ENCODE data around the gene ADAP1.
"Not testable (repeated sequence)": the region's sequence is repeated elsewhere in the genome, so short reads cannot be mapped to it uniquely, and the experiment has no call there.

ADAP1 gene

GRCh38 chr7:875476-876076 lies 78.9 kb downstream of the ADAP1 start:
- DNase-seq = no peak

GRCh38 chr7:875051-875450 lies 79.4 kb downstream of the ADAP1 start:
- DNase-seq = no peak

GRCh38 chr7:874031-874749 lies 80.3 kb downstream of the ADAP1 start:
- no peak for DNase-seq

DNA sequence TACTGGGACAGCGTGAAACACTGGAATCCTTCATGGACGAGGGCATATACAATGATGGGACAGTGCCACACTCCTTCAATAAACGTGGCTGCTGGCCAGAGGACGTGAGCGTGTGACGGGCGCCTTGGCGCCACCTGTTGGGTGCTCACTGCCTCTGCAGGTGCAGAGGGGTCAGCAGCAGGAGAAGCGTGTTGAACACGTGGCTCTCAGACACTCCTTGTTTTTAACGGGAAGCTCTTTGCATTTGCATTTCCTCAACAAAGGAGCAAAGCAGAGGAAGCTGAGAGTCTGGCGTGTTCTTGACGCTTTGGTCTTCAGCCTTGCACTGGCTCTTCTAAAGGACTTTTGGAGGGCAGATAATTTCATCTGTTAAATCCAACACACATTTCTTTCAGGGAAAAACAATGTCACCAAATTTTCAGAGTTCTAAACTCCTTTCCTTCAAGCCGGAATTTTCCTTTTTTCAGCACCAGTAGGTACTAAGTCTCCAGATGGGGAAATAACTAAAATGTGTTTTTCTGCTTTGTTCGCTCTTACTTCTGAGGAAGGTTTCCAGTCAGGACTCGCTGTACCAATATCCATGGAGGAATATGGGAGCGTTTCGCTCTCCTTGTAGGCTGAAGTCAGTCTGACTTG lies 81.0 kb downstream of the ADAP1 start:
- no peak for DNase-seq

- not testable (repeated sequence) for DNase-seq
Measured at GRCh38 chr7:872685-873084, 81.8 kb downstream of the ADAP1 start.

DNA sequence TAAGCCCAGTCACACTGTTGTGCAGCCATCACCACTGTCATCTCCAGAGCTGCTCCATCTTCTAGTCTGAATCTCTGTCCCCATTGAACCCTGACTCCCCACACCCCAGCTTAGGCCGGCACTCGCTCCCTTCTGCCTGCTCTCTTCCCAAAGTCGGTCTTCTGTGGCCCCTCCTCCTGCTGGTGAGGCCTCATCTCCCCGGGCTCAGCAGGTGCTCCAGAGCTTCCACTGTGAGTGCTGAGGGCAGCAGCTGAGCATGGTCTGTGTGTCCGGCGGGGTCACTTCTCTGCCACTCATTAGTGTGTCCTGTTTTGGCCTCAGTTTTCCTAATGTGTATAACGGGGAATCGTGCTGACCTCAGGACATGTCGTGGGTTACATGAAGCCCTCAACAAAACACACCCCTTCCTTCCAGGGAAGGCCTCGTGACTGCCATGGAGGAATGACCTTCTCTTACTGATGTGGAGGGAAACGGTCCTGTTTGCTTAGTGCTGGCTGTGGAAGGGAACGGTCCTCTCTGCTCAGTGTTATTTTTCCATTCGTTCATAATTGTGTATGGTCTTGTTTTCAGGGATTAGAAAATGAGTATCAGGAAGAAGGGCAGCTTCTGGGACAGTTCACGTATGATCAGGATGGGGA lies 82.5 kb downstream of the ADAP1 start:
- DNase-seq = no peak

GRCh38 chr7:869348-869747 lies 85.1 kb downstream of the ADAP1 start:
- no peak for DNase-seq

GRCh38 chr7:868189-868486 lies 86.3 kb downstream of the ADAP1 start:
- DNase-seq = no peak

DNA sequence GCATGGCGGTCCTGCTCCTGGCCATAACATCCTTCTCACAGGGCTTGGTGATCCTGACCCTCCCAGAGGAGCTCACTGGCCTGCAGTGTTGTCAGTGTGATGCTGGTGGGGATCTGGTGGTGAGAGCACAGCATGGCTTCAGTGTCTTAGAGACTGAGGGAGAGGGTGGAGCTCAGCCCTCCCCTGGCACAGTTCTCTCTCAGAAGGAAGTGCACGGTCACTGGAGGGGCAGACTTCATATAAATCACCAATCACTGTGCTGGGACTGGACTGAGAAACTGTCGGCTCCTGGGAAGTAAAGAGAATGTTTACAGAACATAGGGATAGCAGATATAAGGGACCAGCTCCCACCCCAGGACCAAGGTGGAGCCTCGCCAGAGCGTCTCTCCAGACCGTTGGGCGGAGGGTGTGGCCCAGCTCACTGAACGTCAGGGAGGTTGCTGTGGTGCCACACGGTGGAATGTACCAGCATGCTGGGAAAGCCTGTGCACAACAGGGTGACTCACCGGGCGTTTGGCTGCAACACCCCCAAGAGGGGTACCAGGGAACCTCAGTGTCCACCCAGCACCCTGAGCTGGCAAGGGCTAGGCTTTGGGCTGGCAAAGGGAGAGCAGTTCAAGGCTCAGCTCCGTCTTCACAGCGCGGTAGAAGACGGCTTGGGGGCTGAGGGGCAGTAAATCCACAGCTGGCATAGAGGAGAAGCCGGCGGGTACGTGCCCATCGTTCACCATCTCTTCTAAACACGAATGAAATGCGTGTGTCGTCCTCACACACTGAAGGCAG lies 86.9 kb downstream of the ADAP1 start:
- DNase-seq = no peak

DNA sequence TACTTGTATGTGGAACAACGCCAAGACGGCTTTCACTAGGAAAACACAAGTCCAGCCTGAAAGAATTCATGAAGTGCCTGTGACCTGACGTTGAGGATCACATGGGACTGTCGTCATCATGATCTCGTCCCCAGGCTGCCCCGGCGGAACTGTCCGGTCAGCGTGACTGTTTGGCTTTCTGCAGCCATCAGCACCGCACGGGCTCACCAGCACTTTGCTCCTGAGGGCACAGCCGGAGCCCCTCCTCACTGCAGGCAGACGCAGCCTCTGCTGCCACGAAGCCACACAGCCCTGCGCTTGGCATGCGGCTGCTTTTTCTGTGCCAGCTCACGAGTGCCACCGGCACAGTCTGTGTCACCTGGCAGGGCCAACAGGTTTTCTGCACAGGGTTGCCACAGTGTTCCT lies 87.5 kb downstream of the ADAP1 start:
- no peak for DNase-seq

GRCh38 chr7:865921-866320 lies 88.6 kb downstream of the ADAP1 start:
- no peak for DNase-seq

DNA sequence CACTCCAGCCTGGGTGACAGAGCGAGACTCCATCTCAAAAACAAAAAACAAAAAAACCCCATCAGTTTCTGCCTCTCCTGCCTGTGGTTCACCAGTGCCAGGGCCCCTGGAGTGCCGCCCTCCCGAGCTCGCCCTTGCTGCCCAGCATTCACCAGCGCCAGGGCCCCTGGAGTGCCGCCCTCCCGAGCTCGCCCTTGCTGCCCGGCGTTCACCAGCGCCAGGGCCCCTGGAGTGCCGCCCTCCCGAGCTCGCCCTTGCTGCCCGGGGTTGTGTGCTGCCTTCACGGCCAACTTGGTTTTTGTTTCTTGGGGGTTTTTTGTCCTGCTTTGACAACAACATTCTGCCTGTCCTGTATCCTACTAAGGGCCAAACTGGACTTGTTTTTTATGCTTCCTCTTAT lies 91.4 kb downstream of the ADAP1 start:
- DNase-seq = no peak

- DNase-seq = no peak
Measured at GRCh38 chr7:862157-862556, 92.3 kb downstream of the ADAP1 start.

DNA sequence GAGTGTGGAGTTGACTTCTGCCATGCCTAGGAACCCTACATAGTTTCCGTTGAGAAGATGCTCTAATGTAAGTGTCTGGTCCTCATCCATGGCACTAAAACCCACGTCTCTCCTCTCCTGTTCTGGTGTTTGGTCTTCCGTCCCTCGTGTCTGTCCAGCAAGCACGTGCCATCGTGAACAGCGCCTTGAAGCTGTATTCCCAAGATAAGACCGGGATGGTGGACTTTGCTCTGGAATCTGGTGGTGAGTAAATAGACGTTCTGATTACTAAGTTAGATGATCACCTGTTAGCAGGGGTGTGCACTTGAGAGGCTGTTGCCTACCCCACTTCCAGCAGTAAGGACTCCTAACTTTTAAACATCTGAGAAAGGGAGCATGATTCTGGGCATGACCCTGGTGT lies 93.3 kb downstream of the ADAP1 start:
- DNase-seq = no peak

GRCh38 chr7:860149-860548 lies 94.3 kb downstream of the ADAP1 start:
- no peak for DNase-seq

DNA sequence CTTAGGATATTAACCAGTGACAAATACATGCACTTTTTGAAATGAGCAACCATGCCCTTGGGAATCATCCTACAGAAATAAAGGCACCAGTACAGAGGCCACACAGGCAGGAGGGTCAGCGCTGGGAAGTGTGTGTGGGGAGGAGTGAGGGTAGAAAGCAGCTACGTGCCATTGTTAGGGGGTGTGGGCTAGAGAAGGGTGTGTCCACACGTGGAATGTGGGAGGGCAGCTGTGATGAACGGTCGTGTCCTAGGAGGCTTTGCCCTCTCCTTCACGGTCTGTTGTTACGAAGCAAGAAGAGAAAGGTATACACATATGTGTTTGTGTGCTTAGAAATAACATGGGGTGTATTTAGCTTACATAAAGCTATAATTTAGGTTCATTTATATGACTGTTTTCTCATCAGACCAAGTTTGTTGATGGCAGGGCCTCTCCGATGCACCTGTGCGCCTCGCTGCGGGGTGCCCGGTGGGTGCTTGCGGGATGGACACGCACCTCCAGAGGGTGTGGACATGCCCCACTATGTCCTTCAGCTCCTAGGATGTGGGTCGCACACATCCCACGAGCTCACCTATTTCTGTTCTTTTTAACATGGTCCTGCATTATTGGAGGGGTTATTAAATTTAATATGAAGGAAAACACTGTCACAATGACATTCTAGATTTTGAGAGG lies 95.0 kb downstream of the ADAP1 start:
- no peak for DNase-seq

DNA sequence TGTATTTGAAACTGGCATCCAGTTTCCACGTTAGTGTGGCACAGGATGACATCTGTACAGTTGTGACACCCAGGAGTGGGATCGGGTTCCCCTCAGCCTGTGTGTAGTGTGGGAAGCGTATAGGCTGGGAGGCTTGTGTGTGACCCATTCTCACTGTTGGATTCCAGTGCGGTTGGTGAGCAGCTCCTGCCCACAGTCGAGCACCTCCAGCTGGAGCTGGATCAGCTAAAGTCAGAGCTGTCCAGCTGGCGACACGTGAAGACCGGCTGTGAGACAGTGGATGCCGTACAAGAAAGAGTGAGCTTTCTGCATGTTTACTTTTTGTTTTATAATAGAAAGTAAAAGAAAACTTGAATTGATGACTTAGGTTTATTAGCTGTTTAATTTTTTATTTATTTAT lies 96.8 kb downstream of the ADAP1 start:
- no peak for DNase-seq

- DNase-seq = no peak
Measured at GRCh38 chr7:856444-857095, 97.9 kb downstream of the ADAP1 start.

DNA sequence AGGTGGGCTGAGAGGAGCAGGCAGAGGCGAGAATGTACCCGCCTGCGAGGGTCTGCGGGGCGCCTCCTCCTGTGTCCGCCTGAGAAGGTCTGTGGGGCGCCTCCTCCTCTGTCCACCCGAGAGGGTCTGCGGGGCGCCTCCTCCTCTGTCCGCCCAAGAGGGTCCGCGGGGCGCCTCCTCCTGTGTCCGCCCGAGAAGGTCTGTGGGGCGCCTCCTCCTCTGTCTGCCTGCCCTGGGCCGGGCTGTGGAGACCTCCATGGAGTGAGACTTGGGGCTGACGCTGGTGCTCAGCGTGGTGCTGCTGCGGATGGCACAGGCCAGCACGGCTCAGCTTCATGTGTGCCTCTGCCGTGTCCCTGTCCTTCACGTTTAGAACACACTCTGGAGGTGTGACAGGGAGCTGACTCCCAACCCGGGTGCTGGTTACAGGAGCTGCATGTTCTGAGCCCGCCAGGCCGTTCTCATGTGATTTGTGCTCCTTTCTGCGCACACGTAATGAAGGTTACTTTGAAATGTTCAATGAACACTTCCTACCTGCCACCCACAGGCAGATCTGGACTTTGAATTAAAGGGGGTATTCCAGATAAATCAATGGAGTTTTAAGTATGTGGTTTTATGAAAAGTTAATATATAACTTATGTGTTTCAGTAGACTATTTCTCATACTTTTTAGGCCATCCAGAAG lies 98.7 kb downstream of the ADAP1 start:
- no peak for DNase-seq

GRCh38 chr7:854118-854775 lies 100.2 kb downstream of the ADAP1 start:
- DNase-seq = no peak

All from NCI-H187 treated with DMSO at 0.1 percent for 48 hours (cell line).